Measurements from ENCODE around the gene NTNG1.
A peak's percentile ranks its signal among the peaks of the same experiment; 100 is the strongest.

Gene NTNG1

DNA sequence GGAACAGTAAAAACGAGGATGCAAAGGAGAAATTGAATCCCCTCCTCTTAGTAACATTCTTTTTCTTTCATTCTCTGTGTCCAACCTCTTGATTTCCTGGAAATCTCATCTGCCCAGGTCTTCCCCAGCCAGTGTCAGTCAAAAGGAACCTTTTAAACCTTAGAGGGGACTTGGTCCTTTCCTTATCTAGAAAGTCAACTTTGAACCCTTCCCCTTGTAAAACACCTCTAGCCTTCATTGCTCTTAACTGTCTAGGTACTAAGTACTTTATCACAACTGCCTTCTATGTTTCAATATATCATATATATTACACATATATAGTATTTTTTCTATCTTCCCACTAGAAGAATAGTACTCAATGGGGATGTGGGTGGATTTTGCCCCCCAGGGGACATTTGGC lies 282.1 kb downstream of the NTNG1 start:
- no peak for DNase-seq

DNA sequence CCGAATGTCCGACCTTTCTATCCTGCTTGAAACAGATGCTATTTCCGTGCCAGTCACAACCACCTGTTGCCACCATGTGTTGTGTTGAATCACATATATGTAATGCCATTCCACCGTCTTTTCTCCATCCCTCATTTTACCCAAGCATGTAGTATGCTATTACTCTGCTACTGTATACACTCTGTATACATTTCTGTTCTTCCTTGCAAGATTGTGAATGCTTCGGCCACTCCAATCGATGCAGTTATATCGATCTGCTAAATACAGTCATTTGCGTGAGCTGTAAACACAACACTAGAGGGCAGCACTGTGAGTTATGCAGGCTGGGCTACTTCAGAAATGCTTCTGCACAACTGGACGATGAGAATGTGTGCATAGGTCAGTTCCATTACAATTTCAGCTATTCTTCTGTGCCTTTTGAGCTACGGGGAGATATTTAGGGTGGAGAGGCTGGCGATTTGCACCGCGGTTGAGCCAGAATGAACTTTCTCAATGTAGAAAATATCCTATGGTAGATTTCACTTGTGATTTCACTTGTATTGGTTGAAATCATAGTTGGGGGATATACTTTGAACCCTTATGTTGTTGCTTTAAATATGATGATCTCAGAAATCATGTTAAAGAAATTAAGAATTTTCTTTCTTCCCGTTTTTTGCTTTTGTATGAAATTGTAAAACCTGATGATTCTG lies 289.8 kb downstream of the NTNG1 start:
- peak; percentile 12 for DNase-seq

DNA sequence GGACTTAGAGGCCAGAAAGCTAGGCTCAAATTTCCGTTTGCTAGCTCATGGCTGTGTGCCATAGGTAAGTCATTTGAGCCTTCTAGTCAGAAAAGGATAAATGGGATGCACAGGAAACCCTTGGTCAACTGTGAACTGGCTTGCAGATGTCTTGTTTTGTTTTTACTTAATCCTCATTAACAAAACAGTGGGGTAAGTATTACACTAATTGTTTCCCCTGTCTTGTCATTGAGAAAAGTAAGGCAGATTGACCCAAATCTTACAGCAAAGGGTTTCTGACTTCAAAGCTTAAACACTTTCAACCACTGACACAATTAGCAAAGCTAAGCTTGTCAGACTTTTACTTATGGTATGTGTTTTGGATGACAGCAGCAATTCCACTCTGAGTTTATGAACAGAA lies 291.3 kb downstream of the NTNG1 start:
- no peak for DNase-seq

- no peak for DNase-seq
These were observed 292.2 kb downstream of the NTNG1 start for GRCh38 chr1:107433068-107433467.

DNA sequence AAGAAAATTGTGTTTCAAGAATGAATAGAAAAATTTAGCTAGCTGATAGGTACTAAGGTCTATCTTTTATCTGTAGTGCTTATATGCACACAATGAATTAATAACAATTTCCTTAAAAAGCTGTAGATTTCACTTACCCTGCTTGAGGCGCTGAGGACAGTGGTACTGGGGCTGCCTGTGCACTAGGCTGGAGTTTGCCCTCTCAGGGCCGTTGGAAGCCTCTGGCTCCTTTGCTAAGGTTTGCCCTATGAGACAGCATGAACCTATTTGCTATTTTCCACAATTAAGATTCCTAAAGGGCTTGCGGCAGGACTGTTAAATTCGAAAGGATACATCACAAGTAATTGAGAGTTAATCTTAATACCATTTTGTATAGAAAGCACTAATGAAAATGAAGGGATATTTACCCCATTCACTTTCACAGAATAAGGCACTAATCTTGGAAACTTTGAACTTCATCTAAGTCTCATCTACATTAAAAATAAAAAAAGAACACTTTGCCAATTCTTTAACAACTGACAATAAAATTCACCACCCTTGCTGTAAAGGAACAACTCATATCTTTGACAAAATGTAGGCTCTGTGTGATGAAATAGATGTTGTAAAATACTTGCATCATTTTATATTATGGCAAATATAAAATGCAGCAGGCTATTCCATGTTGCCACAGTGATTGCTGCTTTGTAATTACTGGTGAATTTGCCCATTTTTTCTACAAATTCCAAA lies 293.0 kb downstream of the NTNG1 start:
- DNase-seq, result no peak

- no peak for DNase-seq
These were observed 293.5 kb downstream of the NTNG1 start for GRCh38 chr1:107434361-107434693.

- DNase-seq, result no peak
These were observed 295.9 kb downstream of the NTNG1 start for GRCh38 chr1:107436552-107437241.

GRCh38 chr1:107439567-107439966 lies 298.7 kb downstream of the NTNG1 start:
- DNase-seq, result no peak

- no peak for DNase-seq
These were observed 301.7 kb downstream of the NTNG1 start for GRCh38 chr1:107442551-107442950.

DNA sequence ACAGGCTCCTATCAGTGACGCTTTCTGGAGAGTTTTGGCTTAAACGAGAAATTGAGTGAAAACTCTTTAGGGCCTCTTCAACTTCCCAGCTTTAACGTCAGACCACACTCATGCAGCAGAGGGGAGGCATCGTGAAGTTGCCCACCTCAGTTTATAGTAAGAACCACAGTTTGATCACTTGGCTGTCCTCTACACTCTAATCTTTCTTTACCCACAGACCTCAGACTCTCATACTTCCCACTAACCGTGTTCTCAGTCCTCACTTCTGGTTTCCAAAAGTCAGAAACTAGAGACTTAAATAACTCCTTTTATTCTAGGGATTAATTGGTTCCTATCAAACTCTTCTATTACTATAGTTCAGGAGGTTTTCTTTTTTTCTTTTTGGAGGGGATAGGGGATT lies 302.2 kb downstream of the NTNG1 start:
- no peak for DNase-seq

DNA sequence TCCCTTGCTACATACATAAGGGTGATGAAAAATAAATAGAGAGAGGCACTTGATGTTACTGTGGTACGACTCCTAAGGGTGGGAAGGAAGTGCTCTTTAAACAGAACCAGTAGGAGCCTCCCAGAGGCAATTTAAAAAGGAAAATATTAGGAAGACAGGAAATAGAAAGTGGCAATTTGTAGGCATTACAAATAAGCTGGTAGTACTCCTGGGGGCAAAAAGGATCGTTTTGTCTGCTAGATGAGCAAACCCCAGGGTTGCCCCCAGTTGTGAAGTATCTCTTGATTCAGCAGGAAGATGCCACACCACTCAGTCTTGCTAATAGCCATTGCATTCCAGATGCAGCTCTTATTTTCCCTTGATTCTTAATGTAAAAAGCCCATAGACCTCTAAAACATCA lies 303.0 kb downstream of the NTNG1 start:
- DNase-seq, result no peak

DNA sequence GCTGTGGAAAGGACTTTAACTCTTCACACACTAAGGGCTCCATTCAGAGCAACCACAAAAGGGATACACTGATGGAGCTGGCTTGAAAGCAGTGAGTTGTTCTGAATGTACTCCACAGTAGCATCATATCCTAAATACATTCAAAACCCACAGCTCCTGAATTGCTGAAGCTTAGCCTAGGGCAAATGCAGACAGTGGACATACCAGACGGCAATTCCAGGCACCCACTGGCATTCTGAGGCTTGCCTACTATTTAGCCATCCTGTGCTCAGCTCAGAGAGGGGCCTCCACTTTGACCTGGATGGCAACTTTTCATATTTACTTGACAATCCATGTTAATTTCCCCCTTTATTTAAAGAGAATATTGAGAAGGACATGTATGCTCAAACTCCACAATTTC lies 303.5 kb downstream of the NTNG1 start:
- DNase-seq, result no peak

DNA sequence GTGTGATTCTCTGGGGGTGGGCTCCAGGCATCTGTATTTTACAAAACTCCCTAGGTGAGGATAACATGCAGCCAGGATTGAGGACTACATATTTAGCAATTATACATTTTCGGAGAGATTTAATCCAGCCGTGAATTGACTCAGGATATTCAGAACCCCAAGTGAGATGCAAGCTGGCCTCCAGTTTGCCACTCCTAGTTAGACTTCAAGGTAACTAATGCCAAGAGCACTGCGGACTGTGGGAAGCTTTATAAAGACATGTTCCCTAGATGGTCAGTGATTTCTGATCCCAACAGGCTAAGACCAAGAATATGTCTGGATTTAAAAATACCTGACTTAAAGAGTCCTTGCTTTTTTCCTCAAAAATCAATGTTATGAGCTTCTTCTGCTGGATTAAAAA lies 308.5 kb downstream of the NTNG1 start:
- DNase-seq, result no peak

DNA sequence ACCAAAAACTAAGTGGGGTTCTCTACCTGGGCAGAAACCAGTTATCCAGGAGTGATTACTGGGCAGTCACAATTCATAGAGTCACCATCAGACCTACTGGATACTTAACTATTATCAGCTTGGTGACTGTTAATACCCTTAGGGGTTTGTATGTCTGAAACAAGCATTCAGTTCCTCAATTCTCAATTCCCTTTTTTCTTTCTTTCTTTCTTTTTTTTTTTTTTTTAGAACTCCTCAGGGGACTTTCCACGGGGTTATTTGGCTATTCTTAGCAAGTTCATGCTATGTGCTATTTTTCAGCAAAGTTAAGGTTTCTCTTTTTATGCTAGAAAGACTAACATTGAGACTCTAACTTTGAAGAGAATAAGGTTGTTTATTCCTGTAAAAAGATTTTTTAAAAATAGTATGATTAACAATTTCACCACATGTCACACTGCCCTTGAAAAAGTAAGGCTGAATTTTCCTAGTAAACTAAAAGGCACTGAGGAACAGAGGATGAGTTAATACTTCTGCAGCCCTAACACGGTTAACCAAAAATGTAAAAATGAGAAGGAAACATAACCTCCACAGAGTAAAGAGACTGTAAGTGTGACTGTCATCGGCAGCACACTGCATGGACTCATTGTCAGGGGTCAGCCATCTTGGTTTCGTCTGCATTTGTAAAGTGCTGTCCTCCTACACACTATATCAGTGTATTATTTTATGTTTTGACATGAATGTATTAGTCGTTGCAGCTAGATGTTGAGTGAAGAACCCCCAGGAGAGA lies 310.2 kb downstream of the NTNG1 start:
- DNase-seq, result no peak

DNA sequence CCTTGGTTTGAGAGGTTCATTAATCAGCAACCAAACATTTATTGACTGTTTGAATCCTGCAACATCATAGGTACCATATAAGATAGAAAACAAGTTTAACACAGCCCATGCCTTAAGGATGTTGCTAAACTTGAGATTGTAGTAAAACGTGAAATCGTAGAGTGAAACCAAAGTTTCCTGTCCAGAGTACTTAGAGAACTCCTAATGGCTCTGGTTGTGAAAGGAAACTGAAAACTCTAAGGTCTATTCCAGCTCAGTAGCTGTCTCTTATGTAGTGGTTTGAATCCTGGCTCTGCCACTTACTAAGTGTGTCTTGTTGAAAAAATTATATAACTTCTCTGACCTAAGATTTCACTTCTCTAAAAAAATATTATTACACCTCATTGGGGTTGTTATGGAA lies 310.9 kb downstream of the NTNG1 start:
- DNase-seq, result no peak

DNA sequence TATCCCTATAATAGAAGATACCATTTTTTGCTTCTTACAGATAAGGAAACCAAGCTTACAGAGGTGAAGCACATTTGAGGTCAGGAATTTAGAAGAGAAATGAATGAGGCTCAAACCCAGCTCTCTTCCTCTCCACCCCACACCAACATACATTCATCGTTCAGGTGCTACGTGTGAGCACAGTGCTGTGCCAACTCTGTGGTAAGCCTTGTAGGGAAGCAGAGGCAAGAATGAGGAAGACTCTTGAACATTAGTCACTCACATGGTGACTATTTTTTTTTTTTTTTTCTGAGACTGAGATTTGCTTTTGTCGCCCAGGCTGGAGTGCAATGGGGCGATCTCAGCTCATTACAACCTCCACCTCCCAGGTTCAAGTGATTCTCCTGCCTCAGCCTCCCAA lies 314.0 kb downstream of the NTNG1 start:
- no peak for DNase-seq

GRCh38 chr1:107457989-107458388 lies 317.1 kb downstream of the NTNG1 start:
- DNase-seq, result no peak

GRCh38 chr1:107459204-107459904 lies 318.5 kb downstream of the NTNG1 start:
- no peak for DNase-seq

DNA sequence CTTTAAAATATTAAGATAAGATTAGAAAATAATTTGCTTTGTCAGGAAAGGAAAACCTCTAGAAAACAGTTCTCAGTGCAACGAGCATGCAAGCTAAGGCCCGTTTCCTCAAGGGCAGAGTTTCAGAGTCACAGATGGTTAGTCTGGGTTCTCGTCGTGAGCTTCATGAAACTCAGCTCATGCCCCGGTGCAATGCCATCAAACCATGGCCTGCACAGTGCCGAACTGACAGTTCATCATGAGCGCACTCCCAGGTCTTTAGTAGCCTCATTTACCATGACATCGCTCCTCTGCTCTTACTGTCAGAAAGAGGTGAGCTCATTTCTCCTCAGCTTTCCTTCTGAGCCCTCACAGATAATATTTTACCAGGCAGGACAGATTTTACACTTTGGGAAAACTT lies 319.2 kb downstream of the NTNG1 start:
- no peak for DNase-seq

- DNase-seq, result no peak
These were observed 324.0 kb downstream of the NTNG1 start for GRCh38 chr1:107464827-107465226.

DNA sequence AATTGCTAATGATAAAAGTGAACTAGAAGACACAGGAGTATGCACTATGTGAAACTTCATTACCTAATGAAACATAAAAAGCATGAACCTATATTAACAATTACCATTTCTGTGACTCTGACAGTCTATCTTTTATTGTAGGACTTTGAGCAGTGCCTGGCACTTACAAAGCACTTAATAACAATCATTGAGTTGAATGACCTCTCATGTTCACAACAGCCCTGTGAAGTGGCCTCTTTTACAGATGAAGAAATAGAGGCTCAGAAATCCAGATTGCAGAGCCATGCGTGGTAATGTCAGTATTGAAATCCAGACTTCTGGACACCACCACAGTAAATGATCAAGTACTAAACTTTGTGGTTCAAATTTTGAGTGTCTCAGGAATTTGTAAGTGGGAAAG lies 326.4 kb downstream of the NTNG1 start:
- DNase-seq, result no peak

DNA sequence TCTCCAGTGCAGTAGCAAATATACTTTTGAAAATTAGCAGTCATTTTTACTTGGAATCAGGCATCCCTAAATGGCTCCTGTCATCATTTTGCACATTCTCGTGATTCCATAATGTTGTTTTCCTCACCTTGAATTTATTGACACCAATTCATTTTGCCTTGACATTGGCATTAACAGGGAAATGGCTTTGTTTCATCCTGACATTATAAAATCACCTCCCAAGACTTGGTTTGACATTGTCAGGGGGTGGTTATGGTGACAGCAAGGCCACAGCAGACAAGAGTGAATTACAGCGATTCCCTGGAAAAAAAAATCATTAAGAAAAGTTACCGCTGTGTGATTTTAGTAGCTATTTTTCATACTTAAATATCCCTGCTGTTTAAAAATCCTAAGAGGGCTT lies 327.0 kb downstream of the NTNG1 start:
- no peak for DNase-seq

DNA sequence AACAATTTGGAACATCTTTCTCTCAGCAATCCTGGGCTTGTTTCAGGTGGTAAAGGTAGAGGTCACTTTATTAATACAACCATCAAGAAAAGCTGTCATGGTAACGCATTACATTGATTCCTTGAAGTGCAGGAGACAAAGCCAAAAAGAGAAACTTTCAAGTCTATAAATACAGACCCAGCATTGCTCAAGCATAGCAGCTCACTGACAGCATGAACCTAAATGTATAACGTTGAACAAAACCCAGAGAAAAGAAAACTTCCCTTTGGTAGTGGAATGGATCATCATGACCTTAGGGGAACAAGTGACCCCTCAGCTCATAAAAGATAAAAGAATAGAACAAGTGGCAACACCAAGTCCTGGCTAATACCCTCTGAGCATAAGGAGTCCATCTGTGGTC lies 332.2 kb downstream of the NTNG1 start:
- no peak for DNase-seq

Data from amniotic stem cell (primary cell).